HepG2 (cell line): ENCODE data around the gene ZFAND3. TPM values are rescaled to one million over a fixed set of nuclear protein-coding genes. Genes with fewer than 3 reads are reported as not detected.

Source experiments
- GLMP ChIP-seq: sonication (generic); formaldehyde crosslinking; IDR thresholded peaks from 2 replicates; pipeline ENCODE4 v1.9.0; 2021; ENCODE audit warnings: missing genetic modification reagents, mild to moderate bottlenecking, borderline replicate concordance
- PBX3 ChIP-seq: sonication (generic); formaldehyde crosslinking; IDR thresholded peaks from 2 replicates; pipeline ENCODE4 v1.8.1; 2023; ENCODE audit warnings: missing genetic modification reagents, inconsistent platforms, borderline replicate concordance
- RFXANK ChIP-seq: IDR thresholded peaks from 2 replicates; pipeline ENCODE4 v1.6.1; 2016
- SP1 ChIP-seq, 2 experiments: fragments of 450-650 bp in 1 of 2; sonication (generic) in 1 of 2; formaldehyde crosslinking in 1 of 2; IDR thresholded peaks; 2 replicates each; pipeline versions ENCODE4 v1.4.0 to v1.6.1; 2016 to 2020; ENCODE audit warnings: missing genetic modification reagents in 1 of 2
- STAT6 ChIP-seq: sonication (generic); formaldehyde crosslinking; IDR thresholded peaks from 2 replicates; pipeline ENCODE4 v1.4.0; 2020; ENCODE audit warnings: missing genetic modification reagents, mild to moderate bottlenecking, borderline replicate concordance
- TBL1XR1 ChIP-seq: fragments of 150-350 bp; IDR thresholded peaks from 2 replicates; pipeline ENCODE4 v1.6.1; 2014; ENCODE audit warnings: borderline replicate concordance, low read length; ENCODE audit not compliant: partially characterized antibody
- U2AF1 ChIP-seq: fragments of 200-400 bp; formaldehyde crosslinking; optimal IDR thresholded peaks from 2 replicates; pipeline ENCODE3; 2017; ENCODE audit warnings: mild to moderate bottlenecking, low read depth, low read length
- ZBTB20 ChIP-seq: sonication (generic); formaldehyde crosslinking; IDR thresholded peaks from 2 replicates; pipeline ENCODE4 v1.8.1; 2023; ENCODE audit warnings: missing genetic modification reagents, low read depth, mild to moderate bottlenecking, borderline replicate concordance
- ZBTB7A ChIP-seq: sonication (generic); formaldehyde crosslinking; IDR thresholded peaks from 2 replicates; pipeline ENCODE4 v1.8.0; 2022; ENCODE audit warnings: mild to moderate bottlenecking, missing genetic modification reagents
- ZHX2 ChIP-seq, 2 experiments: sonication (generic) in 1 of 2; formaldehyde crosslinking in 1 of 2; IDR thresholded peaks; 2 replicates each; pipeline versions ENCODE4 v1.6.1 to v1.9.0; 2014 to 2022; ENCODE audit warnings: antibody characterized with exemption in 1 of 2, borderline replicate concordance in 1 of 2, inconsistent platforms in 1 of 2, low read depth in 1 of 2, missing genetic modification reagents in 1 of 2
- ZMAT5 ChIP-seq: sonication (generic); formaldehyde crosslinking; IDR thresholded peaks from 2 replicates; pipeline ENCODE4 v1.5.0; 2020; ENCODE audit warnings: mild to moderate bottlenecking, low read depth, missing genetic modification reagents, borderline replicate concordance
- ZNF382 ChIP-seq: sonication (generic); formaldehyde crosslinking; IDR thresholded peaks from 2 replicates; pipeline ENCODE4 v1.5.0; 2020; ENCODE audit warnings: missing genetic modification reagents, mild to moderate bottlenecking, borderline replicate concordance
- ZSCAN5A ChIP-seq: sonication (generic); formaldehyde crosslinking; IDR thresholded peaks from 2 replicates; pipeline ENCODE4 v1.8.0; 2022; ENCODE audit warnings: mild to moderate bottlenecking, missing genetic modification reagents, borderline replicate concordance
- polyA plus RNA-seq, 8 experiments: library from polyadenylated mRNA; depleted of rRNA in 3 of 8; stranded (reverse) in 7 of 8; unstranded in 1 of 8; fragments of >200 nt; fragmentation: Illumina TruSeq in 4 of 8; extraction: Trizol in 4 of 8; gene quantifications; 2 replicates each; pipeline versions ENCODE4 v1.2.1 to v1.2.3, GENCODE V29; 2011 to 2016; ENCODE audit warnings: low read depth in 4 of 8, missing spikeins in 1 of 8, mixed read lengths in 1 of 8; ENCODE audit not compliant: insufficient read depth in 1 of 8
- total RNA-seq, 5 experiments: library from RNA; depleted of rRNA; stranded (reverse); fragments of >200 nt; fragmentation: Illumina TruSeq; extraction: Trizol; gene quantifications; 2 replicates each; pipeline ENCODE4 v1.2.3, GENCODE V29; 2016; ENCODE audit warnings: low read depth in 1 of 5

Gene ZFAND3
- total and polyA plus RNA-seq, 2 of the 13 experiments (the other 11 are each of a cell fraction or from before 2014, with no cell fraction given), result 16.4 to 17.1 TPM

GRCh38 chr6:37840940-37841300 lies 21.4 kb downstream of the ZFAND3 start (continued):
- TF ChIP-seq ZHX2 (IDR thresholded peaks at IDR 0.05; ENCODE audit: low read depth) (no peak), ZHX2 (CRISPR knock-in tag; IDR thresholded peaks at IDR 0.05; ENCODE audit: borderline replicate concordance) (no peak), PBX3 (no peak), U2AF1 (no peak), ZMAT5 (CRISPR knock-in tag) (no peak), GLMP (CRISPR knock-in tag) (no peak), ZSCAN5A (CRISPR knock-in tag) (no peak), ZNF382 (CRISPR knock-in tag) (no peak), SP1 (IDR thresholded peaks at IDR 0.05) (no peak), SP1 (CRISPR knock-in tag; IDR thresholded peaks at IDR 0.05) (no peak), RFXANK (no peak), ZBTB7A (CRISPR knock-in tag) (no peak), TBL1XR1 (no peak), STAT6 (CRISPR knock-in tag) (no peak), ZBTB20 (CRISPR knock-in tag) (no peak)
